ENCODE data around the gene SETD1B. TPM values are rescaled to one million over a fixed set of nuclear protein-coding genes. Genes with fewer than 3 reads are reported as not detected.

SETD1B gene
- total RNA-seq, 1 donor from 2014 or later: 25.3 TPM

DNA sequence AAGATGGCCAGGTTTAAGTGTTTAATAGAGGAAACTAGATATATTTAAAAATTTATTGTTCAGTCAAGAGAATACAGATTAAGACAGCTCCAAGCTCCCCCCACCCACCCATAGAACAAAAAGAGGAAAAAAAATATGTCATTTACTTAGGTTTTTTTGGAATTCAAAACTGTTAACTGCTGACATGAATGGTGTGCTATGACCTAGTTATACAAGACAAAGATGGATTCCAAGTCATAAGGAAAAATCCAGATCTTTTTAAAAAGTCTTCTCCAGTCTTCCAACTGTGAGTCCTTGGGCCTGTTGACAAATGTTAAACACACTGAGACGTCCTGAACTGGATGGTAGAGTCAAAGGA is 1.3 kb upstream of the SETD1B start:
- Mint-ChIP-seq H3K4me3 (ENCODE audit: unreplicated experiment) (peak overlapping the region; percentile 97), H3K9me3 (ENCODE audit: unreplicated experiment) (no peaks in the 10 kb centered on the region), H3K36me3 (ENCODE audit: low read depth, unreplicated experiment) (peaks cover 36% of the 10 kb centered on the region), H3K4me1 (ENCODE audit: unreplicated experiment) (peaks cover 42% of the 10 kb centered on the region), H3K27me3 (ENCODE audit: unreplicated experiment) (peaks cover 36% of the 10 kb centered on the region), H3K27ac (ENCODE audit: unreplicated experiment) (peak overlapping the region; percentile 100)
- TF ChIP-seq, protein P1, sequence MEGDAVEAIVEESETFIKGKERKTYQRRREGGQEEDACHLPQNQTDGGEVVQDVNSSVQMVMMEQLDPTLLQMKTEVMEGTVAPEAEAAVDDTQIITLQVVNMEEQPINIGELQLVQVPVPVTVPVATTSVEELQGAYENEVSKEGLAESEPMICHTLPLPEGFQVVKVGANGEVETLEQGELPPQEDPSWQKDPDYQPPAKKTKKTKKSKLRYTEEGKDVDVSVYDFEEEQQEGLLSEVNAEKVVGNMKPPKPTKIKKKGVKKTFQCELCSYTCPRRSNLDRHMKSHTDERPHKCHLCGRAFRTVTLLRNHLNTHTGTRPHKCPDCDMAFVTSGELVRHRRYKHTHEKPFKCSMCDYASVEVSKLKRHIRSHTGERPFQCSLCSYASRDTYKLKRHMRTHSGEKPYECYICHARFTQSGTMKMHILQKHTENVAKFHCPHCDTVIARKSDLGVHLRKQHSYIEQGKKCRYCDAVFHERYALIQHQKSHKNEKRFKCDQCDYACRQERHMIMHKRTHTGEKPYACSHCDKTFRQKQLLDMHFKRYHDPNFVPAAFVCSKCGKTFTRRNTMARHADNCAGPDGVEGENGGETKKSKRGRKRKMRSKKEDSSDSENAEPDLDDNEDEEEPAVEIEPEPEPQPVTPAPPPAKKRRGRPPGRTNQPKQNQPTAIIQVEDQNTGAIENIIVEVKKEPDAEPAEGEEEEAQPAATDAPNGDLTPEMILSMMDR (IDR thresholded peaks at IDR 0.05; ENCODE audit: unreplicated experiment): no peak
- DNase-seq (ENCODE audit: low spot score): no peak

DNA sequence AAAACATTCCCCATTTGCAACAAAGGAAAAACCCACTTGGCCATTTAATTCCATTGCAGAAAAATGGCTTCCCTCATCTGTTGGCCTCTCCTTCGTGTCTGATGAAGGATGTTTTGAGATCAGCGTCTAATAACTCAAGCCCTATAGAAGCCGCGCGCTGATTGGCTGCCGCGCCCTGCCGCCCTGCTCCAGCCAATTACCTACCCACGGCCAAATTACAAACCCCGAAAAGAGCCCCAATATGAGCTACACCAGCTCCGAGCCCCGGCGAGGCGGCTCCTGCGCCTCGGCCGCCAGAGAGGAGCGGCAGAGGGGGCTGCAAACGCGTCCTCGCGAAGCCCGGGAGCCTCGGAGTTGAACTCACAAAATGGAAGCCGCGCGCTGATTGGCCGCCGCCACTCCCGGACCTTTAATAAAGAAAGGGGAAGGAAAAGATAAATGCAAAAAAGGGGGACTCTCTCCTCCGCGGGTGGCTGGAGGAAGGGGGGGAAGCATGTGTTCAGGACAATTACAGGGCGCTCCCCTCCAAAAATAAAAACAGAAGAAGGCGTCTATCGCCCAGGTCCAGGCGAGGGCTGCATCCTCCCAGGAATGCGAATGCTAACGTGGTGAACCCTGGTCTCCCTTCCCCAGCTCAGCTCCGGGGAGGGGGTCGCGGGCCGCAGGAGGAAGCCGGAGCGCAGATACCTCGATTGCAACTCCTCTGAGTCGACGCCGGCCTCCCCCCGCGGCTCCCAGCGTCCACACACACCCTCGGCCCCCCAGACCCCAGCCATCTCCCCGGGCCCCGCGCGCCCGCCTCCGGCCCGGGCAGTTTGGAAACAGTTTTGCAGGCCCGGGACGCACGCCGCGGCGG is 738 bp upstream of the SETD1B start:
- H3K27ac Mint-ChIP-seq (ENCODE audit: unreplicated experiment): peak overlapping the region; percentile 100
- H3K36me3 Mint-ChIP-seq (ENCODE audit: low read depth, unreplicated experiment): peaks cover 36% of the 10 kb centered on the region
- peak overlapping the region; percentile 97 for H3K4me3 Mint-ChIP-seq (ENCODE audit: unreplicated experiment)
- H3K4me1 Mint-ChIP-seq (ENCODE audit: unreplicated experiment): peaks cover 39% of the 10 kb centered on the region
- peak; percentile 79 for DNase-seq (ENCODE audit: low spot score)
- peaks cover 36% of the 10 kb centered on the region for H3K27me3 Mint-ChIP-seq (ENCODE audit: unreplicated experiment)
- H3K9me3 Mint-ChIP-seq (ENCODE audit: unreplicated experiment): no peaks in the 10 kb centered on the region
- TF ChIP-seq, protein P1 (IDR thresholded peaks at IDR 0.05; ENCODE audit: unreplicated experiment): no peak

DNA sequence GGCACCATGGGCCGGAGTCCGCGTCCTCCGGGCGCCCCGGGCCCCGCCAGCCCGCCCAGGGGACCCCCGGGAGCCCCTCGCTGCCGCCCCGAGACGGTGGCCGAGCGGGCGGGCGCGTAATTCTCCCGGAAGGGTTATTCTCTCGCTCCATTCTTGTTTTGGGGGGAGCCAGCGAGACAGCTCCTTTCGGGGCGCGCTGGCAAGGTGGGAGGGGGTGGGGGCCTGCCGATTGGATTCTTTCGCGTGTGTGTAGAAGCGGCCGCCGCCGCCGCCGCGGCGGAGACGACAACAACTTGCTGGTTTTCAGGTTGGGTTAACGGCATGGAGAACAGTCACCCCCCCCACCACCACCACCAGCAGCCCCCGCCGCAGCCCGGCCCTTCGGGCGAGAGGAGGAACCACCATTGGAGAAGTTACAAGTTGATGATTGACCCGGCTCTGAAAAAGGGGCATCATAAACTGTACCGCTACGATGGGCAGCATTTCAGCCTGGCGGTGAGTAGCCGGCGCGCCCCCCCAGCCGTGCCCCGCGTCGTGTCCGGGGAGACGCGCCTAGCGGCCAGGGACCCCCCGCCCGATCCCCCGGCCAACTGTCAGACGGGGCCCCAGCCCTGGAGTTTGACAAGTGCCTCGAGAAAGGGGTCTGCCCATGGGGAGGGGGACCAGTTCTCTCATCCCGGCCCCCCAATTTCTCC is 755 bp downstream of the SETD1B start:
- Mint-ChIP-seq H3K27me3 (ENCODE audit: unreplicated experiment) (peaks cover 30% of the 10 kb centered on the region), H3K4me3 (ENCODE audit: unreplicated experiment) (peak overlapping the region; percentile 96), H3K27ac (ENCODE audit: unreplicated experiment) (peak overlapping the region; percentile 72), H3K9me3 (ENCODE audit: unreplicated experiment) (no peaks in the 10 kb centered on the region), H3K4me1 (ENCODE audit: unreplicated experiment) (peaks cover 25% of the 10 kb centered on the region), H3K36me3 (ENCODE audit: low read depth, unreplicated experiment) (peaks cover 30% of the 10 kb centered on the region)
- TF ChIP-seq, protein P1 (IDR thresholded peaks at IDR 0.05; ENCODE audit: unreplicated experiment): no peak
- DNase-seq (ENCODE audit: low spot score): no peak

DNA sequence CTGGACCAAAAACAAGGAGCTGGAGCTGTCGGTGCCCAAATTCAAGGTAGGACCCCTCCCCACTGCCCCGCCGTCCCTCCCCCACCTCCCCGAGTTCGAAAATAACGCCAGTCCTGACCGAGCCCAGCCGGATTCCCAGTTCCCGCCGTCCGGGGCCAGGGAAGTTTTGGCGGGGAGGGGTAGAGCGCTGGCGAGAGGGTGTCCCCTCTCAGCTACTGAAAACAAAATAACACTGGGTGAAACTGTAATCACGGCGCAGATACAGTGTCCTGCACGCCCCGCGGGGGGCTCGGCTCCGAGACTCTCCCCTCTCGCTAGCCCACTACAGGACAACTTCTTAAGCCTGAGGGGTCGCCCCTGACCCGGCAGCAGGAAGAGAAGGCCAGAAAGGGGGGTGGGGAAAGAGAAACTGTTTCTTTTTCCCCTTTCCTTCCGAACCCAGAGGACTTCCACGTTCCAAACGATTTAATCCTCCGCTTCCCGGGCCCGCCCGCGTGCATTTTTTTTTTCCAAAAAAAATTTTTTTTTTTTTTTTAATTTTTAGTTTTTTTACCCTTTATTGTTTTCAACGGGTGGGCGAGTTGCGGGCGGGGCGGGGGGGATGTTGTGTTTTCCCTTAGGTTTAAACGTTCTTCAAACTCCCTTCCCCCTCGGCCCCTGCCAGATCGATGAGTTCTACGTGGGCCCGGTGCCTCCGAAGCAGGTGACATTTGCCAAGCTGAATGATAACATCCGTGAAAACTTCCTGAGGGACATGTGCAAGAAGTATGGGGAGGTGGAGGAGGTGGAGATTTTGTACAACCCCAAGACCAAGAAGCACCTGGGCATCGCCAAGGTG is 1.6 kb downstream of the SETD1B start:
- DNase-seq (ENCODE audit: low spot score): no peak
- peaks cover 25% of the 10 kb centered on the region for H3K4me1 Mint-ChIP-seq (ENCODE audit: unreplicated experiment)
- peak overlapping the region; percentile 96 for H3K4me3 Mint-ChIP-seq (ENCODE audit: unreplicated experiment)
- peak overlapping the region; percentile 24 for H3K27ac Mint-ChIP-seq (ENCODE audit: unreplicated experiment)
- H3K27me3 Mint-ChIP-seq (ENCODE audit: unreplicated experiment): peaks cover 29% of the 10 kb centered on the region
- peaks cover 31% of the 10 kb centered on the region for H3K36me3 Mint-ChIP-seq (ENCODE audit: low read depth, unreplicated experiment)
- H3K9me3 Mint-ChIP-seq (ENCODE audit: unreplicated experiment): no peaks in the 10 kb centered on the region
- TF ChIP-seq, protein P1 (IDR thresholded peaks at IDR 0.05; ENCODE audit: unreplicated experiment): no peak

All from endothelial cell (in vitro differentiated cells).